Epithelial cell of prostate (primary cell): Measurements from ENCODE around the gene PEA15.

Experiments used
- DNase-seq: peaks from one replicate; pipeline ENCODE4 v3.0.0-alpha.2; 2011; ENCODE audit warnings: low read depth, low spot score
- H3K27ac ChIP-seq: fragments of 450-650 bp; 2 replicates; pipeline ENCODE4 v1.5.1; 2017; ENCODE audit warnings: mild to moderate bottlenecking

Gene PEA15

GRCh38 chr1:160207118-160207650 lies 2.0 kb downstream of the PEA15 start:
- peak overlapping the region; percentile 94 for H3K27ac ChIP-seq

DNA sequence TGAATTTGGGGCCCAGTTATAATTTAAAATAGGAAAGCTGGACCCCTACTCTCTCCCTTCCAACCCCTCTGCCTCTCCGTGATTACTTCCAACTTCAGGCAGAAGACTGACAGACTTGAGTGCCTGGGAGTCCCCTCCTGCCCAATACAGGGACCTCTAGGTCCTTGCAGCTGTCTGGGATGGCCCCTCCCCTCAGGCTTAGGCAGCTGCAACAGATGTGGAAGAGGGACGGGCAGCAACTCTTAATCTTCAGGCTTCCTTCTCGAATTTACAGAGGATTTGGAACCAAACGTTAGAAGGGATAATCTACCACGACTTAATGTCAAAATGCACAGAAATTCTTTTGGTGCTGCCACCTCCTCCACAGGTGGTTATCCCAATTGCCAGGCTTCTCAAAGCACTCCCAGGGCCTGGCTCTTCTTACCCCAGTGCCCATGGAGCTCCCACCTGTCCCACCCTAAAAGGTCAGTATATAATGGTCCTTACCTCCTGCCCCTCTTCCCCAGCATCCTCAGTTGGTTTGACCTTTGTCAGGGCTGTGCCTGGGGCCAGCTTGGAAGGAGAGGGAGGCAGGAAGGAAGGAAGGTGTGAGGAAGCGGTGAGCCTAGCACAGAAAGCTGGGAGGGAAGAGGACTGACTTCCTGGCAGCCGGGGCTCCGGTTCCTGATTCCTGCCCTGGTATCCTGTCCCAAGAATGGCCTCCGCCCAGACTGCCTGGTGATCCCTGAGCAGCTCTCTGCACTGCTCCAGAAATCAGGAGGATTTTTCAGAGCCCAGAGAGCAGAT lies 2.8 kb downstream of the PEA15 start:
- DNase-seq: no peak
- no peak overlapping the region for H3K27ac ChIP-seq

More at GRCh38 chr1:160207118-160207650, 2.0 kb downstream of the PEA15 start:
- no peak for DNase-seq

DNA sequence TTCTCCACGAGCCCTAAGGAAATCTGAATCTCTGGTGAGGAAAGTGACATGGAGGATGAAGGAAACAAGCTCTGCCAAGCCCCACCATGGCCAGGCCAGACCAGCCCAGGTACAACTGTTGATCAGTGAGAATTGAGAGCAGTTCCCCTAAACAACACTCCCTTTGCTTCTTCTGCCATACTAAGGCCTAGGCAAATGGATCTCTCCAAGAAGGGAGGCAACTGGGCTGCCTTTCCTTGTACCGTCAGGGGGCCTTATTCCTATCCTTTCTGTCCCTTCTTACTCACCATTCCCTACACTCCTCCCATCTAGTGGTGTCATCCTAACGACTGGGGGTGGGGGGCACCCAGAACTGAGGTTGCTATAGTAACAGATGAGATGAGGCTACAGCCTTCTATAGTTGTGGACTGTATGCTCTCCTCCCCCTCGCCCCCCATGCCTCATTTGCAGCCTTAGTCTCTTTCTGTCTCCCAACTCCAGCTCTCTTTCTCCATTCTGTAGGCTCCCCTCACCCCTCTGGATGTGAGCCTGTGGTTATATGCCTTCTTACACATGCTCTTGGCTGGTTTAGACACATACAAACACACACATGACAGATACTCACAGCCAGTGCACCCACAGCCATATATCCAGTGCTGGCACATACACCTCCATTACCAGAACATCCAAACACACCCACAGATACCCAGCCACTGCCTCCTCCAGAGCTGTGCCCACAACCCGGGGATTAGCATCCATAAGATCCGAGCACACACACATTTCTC lies 3.6 kb downstream of the PEA15 start:
- DNase-seq: no peak
- no peak overlapping the region for H3K27ac ChIP-seq

DNA sequence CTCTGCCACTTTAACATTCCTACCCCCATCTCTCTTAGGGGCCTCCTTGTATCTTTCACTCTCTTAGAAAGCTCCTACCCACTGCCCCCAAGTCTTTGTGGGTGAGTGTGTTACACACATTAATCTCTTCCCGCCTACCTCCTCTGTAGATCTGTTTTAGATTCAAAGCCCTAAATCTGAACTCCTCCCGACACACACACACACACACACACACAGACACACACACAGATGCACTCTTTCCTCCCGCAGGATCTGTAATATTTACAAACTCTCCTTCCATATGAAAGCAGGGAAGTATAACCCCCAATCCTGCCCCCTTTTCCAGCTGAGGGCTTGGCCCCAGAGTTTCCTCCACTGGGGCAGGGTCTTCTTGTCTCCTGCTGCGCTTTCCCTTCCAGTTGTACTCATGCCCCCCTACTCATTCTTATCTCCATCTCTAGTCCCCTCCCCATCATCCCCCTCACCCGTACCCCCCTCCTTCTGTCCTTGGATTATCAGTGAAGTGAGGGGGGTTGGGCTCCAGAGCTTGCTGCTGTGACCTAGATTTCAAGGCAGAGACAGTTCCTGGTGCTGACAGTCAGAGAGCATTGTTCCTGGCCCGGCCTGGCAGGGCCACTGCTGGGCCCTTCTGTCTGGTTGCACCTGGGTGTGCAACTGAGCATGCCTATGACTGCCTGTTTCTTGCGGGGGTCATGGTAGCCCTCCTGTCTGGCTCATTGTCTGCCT lies 4.3 kb downstream of the PEA15 start:
- no peak overlapping the region for H3K27ac ChIP-seq
- no peak for DNase-seq

DNA sequence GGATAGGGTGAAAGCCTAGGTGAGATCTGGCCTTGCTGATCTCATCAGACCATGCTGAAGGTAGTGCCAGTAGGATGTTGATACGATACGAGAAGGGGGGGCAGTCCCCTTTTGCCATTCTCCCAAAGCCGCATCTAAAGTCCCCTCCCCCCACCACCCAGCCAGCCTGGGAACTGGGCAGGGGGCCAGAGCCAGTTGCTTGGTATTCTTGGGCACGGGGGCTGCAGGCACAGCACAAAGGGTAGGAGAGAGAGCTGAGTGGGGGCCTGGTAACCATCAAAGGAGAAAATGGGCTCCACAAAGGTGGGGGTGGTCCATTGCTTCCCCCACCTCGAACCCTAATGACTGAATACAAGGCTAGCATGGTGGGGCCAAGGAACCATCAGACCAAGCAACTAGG lies 5.4 kb downstream of the PEA15 start:
- H3K27ac ChIP-seq: no peak overlapping the region

DNA sequence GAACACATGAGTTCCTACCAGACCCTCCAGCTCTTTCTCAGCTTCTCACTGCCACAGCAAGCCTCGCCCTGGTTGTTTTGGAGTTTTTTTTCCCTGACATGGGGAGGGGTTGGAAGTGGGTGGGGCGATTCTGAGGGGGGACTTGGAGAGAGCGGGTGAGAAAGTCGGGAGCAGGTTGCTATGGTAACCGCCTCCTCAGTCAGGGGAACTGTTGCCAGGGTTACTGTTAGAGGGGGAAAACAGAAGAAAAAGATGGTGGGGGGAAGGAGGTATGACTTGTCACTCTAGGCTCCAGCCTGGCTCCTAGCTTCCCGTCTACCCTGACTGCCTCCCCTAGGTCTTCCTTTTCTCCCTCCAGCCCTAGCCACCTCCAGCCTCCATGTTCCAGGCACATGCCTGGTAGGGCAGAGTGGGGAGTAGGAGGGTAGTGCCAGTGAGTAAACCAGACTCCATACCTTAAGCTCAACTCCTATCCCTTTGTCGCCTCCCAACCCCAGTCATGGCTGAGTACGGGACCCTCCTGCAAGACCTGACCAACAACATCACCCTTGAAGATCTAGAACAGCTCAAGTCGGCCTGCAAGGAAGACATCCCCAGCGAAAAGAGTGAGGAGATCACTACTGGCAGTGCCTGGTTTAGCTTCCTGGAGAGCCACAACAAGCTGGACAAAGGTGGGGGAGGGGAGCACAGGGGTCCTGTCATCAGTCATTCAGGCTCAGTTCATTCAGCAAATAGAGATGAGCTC lies 6.0 kb downstream of the PEA15 start:
- no peak overlapping the region for H3K27ac ChIP-seq
- DNase-seq: no peak

More for the DNA sequence above, 5.4 kb downstream of the PEA15 start:
- no peak for DNase-seq

DNA sequence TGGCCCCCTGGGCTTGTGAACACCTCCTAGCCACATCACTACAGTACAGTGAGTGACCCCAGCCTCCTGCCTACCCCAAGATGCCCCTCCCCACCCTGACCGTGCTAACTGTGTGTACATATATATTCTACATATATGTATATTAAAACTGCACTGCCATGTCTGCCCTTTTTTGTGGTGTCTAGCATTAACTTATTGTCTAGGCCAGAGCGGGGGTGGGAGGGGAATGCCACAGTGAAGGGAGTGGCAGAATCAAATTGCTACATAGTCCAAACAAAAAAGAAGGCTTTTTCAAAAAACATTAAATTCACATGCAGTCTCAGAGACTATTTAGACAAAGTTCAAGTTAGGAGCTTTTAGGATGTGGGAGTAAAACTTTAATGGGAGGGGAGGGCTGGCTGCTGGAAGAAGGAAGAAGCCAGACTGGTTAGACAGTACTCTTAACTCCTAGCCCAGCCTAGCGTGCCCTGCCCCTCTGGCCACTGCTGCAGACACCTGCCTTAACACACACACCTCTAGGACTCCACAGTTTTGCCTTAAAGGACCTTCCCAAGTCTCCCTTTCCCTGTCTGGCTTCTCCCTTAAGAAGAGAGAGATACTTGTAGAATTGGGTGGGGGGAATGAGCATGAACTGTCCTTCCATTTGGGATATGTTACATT lies 9.4 kb downstream of the PEA15 start:
- H3K27ac ChIP-seq: peak overlapping the region; percentile 95

GRCh38 chr1:160216301-160216700 lies 11.1 kb downstream of the PEA15 start:
- DNase-seq: no peak
- peak overlapping the region; percentile 95 for H3K27ac ChIP-seq

More for the DNA sequence above, 9.4 kb downstream of the PEA15 start:
- no peak for DNase-seq

GRCh38 chr1:160217481-160218051 lies 12.4 kb downstream of the PEA15 start:
- no peak for DNase-seq
- H3K27ac ChIP-seq: peak overlapping the region; percentile 95

GRCh38 chr1:160219062-160219929 lies 14.1 kb downstream of the PEA15 start:
- no peak for DNase-seq
- peak overlapping the region; percentile 95 for H3K27ac ChIP-seq

DNA sequence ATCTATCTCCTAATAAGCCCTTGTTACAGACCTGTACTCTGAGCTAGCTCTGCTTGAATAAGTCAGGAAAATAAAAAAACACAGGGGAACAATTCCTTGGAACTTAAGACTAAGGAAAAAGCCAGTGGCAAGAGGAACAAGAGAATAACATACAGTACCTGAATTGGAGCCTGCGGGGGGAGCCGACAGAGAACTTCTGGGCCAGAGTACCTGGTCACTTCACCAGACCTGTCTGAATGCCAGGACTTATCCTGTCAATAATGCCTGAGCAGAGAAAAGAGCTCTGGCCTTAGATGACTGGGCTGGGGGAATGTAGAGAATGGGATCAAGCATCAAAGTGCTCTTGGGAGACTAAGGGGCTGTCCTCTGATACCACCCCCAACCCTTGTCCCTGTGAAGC lies 15.1 kb downstream of the PEA15 start:
- no peak for DNase-seq
- H3K27ac ChIP-seq: peak overlapping the region; percentile 95

GRCh38 chr1:160221089-160221488 lies 15.9 kb downstream of the PEA15 start:
- H3K27ac ChIP-seq: no peak overlapping the region
- no peak for DNase-seq

GRCh38 chr1:160222546-160222945 lies 17.4 kb downstream of the PEA15 start:
- H3K27ac ChIP-seq: no peak overlapping the region
- no peak for DNase-seq

- no peak overlapping the region for H3K27ac ChIP-seq
- no peak for DNase-seq
These were observed 19.4 kb downstream of the PEA15 start for GRCh38 chr1:160224606-160225005.

GRCh38 chr1:160225345-160225744 lies 20.2 kb downstream of the PEA15 start:
- no peak for DNase-seq
- H3K27ac ChIP-seq: no peak overlapping the region

DNA sequence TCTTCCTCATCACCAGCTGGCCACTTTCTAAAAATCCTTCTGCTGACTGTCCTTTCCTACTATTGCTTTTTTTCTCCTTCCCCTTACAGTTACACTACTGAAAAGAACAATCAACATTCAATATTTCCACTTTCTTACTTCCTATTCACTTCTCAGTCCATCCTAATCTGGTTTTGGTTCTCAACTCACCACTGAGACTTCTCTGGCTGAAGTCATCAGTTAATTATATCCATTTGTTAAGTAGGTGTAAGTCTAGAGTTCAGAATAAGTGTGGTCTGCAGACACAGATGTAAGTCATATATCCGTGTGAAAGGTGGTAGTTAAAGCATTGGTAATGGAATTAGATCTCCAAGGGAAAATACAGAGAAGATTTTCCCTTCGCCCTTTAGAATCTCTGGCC lies 21.4 kb downstream of the PEA15 start:
- H3K27ac ChIP-seq: no peak overlapping the region
- no peak for DNase-seq

GRCh38 chr1:160227034-160227433 lies 21.9 kb downstream of the PEA15 start:
- no peak for DNase-seq
- no peak overlapping the region for H3K27ac ChIP-seq

- H3K27ac ChIP-seq: no peak overlapping the region
- no peak for DNase-seq
These were observed 22.4 kb downstream of the PEA15 start for GRCh38 chr1:160227561-160227960.
